KOPT-K1 (cell line): ENCODE results near the gene SOX8.

Source experiments
- H3K27ac ChIP-seq: fragments of 200-600 bp; sonication (generic); 2 replicates; pipeline ENCODE4 v1.5.1; 2016; ENCODE audit warnings: antibody characterized with exemption, mild to moderate bottlenecking, low read depth, low read length; ENCODE audit not compliant: poor library complexity, severe bottlenecking
- H3K36me3 ChIP-seq: fragments of 200-600 bp; sonication (generic); 2 replicates; pipeline ENCODE4 v1.5.1; 2017; ENCODE audit warnings: antibody characterized with exemption, mild to moderate bottlenecking, low read length, moderate library complexity; ENCODE audit not compliant: insufficient read depth
- H3K9me3 ChIP-seq: fragments of 200-600 bp; sonication (generic); 2 replicates; pipeline ENCODE4 v1.5.1; 2017; ENCODE audit warnings: antibody characterized with exemption, low read length, mild to moderate bottlenecking; ENCODE audit not compliant: insufficient read depth, poor library complexity, severe bottlenecking

SOX8 gene

GRCh38 chr16:981695-982144 is at the start of gene SOX8:
Gene SOX8 (plus strand): TSS chr16:981770. CDS start chr16:981923, 153 bp downstream.
- H3K9me3 ChIP-seq: no peaks in the 10 kb centered on the region
- no peak within 1 kb of the TSS for H3K27ac ChIP-seq
- H3K36me3 ChIP-seq: no peaks in the 10 kb centered on the region

GRCh38 chr16:932831-933330 is 48.7 kb upstream of the SOX8 start:
- no peaks in the 10 kb centered on the region for H3K9me3 ChIP-seq
- H3K27ac ChIP-seq: no peak overlapping the region
- H3K36me3 ChIP-seq: peaks cover 4% of the 10 kb centered on the region; the same call in 1 of the 2 replicates

- no peaks in the 10 kb centered on the region for H3K9me3 ChIP-seq
- no peak overlapping the region for H3K27ac ChIP-seq
- peaks cover 4% of the 10 kb centered on the region; the same call in 1 of the 2 replicates for H3K36me3 ChIP-seq
Observed at GRCh38 chr16:933581-933980, 48.0 kb upstream of the SOX8 start.

- Histone ChIP-seq H3K9me3 (no peaks in the 10 kb centered on the region), H3K27ac (no peak overlapping the region), H3K36me3 (peaks cover 4% of the 10 kb centered on the region; the same call in 1 of the 2 replicates)
Observed at GRCh38 chr16:934178-934577, 47.4 kb upstream of the SOX8 start.

- H3K9me3 ChIP-seq: no peaks in the 10 kb centered on the region
- H3K36me3 ChIP-seq: peaks cover 4% of the 10 kb centered on the region; the same call in 1 of the 2 replicates
Observed at GRCh38 chr16:935684-936083, 45.9 kb upstream of the SOX8 start.

GRCh38 chr16:937311-937710 is 44.3 kb upstream of the SOX8 start:
- H3K9me3 ChIP-seq: peaks cover 5% of the 10 kb centered on the region
- peaks cover 9% of the 10 kb centered on the region; the same call in 1 of the 2 replicates for H3K36me3 ChIP-seq
- no peak overlapping the region for H3K27ac ChIP-seq

More at GRCh38 chr16:935684-936083, 45.9 kb upstream of the SOX8 start:
- no peak overlapping the region for H3K27ac ChIP-seq

GRCh38 chr16:937723-938122 is 43.8 kb upstream of the SOX8 start:
- Histone ChIP-seq H3K36me3 (peaks cover 9% of the 10 kb centered on the region; the same call in 1 of the 2 replicates), H3K9me3 (peaks cover 9% of the 10 kb centered on the region), H3K27ac (no peak overlapping the region)

- no peak overlapping the region for H3K27ac ChIP-seq
- H3K9me3 ChIP-seq: peaks cover 9% of the 10 kb centered on the region
- peaks cover 9% of the 10 kb centered on the region; the same call in 1 of the 2 replicates for H3K36me3 ChIP-seq
Observed at GRCh38 chr16:938136-938535, 43.4 kb upstream of the SOX8 start.

- Histone ChIP-seq H3K36me3 (peaks cover 6% of the 10 kb centered on the region; the same call in 1 of the 2 replicates), H3K27ac (no peak overlapping the region), H3K9me3 (peaks cover 9% of the 10 kb centered on the region)
Observed at GRCh38 chr16:938752-939151, 42.8 kb upstream of the SOX8 start.

GRCh38 chr16:939311-939710 is 42.3 kb upstream of the SOX8 start:
- Histone ChIP-seq H3K9me3 (peaks cover 9% of the 10 kb centered on the region), H3K36me3 (peaks cover 11% of the 10 kb centered on the region; the same call in 1 of the 2 replicates), H3K27ac (no peak overlapping the region)

- no peak overlapping the region for H3K27ac ChIP-seq
- peaks cover 11% of the 10 kb centered on the region; the same call in 1 of the 2 replicates for H3K36me3 ChIP-seq
- peaks cover 9% of the 10 kb centered on the region for H3K9me3 ChIP-seq
Observed at GRCh38 chr16:939941-940340, 41.6 kb upstream of the SOX8 start.

- H3K36me3 ChIP-seq: peaks cover 26% of the 10 kb centered on the region; the same call in 1 of the 2 replicates
- peaks cover 9% of the 10 kb centered on the region for H3K9me3 ChIP-seq
- no peak overlapping the region for H3K27ac ChIP-seq
Observed at GRCh38 chr16:942436-943060, 39.0 kb upstream of the SOX8 start.

GRCh38 chr16:943971-944370 is 37.6 kb upstream of the SOX8 start:
- H3K27ac ChIP-seq: no peak overlapping the region
- H3K9me3 ChIP-seq: peaks cover 9% of the 10 kb centered on the region
- H3K36me3 ChIP-seq: peaks cover 26% of the 10 kb centered on the region; the same call in 1 of the 2 replicates

- Histone ChIP-seq H3K27ac (no peak overlapping the region), H3K36me3 (peaks cover 26% of the 10 kb centered on the region; the same call in 1 of the 2 replicates), H3K9me3 (peaks cover 9% of the 10 kb centered on the region)
Observed at GRCh38 chr16:945271-946047, 36.1 kb upstream of the SOX8 start.

- H3K9me3 ChIP-seq: peaks cover 9% of the 10 kb centered on the region
- no peak overlapping the region for H3K27ac ChIP-seq
- peaks cover 26% of the 10 kb centered on the region; the same call in 1 of the 2 replicates for H3K36me3 ChIP-seq
Observed at GRCh38 chr16:946048-946395, 35.5 kb upstream of the SOX8 start.
